Measurements from ENCODE around the gene MBNL2. TPM values are rescaled to one million over a fixed set of nuclear protein-coding genes. Genes with fewer than 3 reads are reported as not detected.

MBNL2 gene
- total RNA-seq, 1 experiment from 2014 or later, result 0.17 TPM

DNA sequence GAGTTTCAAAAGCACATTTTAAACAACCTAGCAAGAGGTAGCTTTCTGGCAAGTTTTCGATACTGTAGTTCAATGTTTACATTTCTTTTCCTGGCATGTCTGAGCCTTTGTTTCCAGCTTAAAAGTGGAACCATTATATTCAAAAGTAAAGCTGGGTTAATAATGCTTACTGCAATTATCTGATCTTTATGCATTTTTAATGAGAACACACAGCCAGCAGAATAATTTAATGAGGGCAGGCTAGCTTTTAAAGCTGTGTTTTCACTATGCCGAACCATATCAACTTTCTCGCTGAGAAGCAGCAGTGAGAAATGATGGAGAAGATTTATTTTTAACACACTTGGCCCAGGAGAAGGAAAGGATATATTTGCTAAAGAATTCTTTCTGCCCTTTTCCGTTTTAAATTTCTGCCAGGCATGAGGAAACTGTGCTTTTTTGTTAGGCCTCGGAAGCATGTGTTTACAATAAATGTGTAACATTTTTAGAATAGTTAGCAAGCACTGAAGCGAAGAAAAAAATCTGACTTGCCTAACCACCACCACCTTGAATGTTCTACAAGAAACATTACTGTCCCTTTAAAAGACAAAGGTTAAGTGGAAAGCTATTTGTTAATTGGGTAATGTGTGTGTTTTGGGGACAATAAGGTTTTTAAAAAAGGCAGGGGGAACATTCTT is 1.0 kb downstream of the MBNL2 start:
- Histone ChIP-seq H3K23ac (ENCODE audit: insufficient read length, low read depth, low read length) (no peak overlapping the region), H2BK15ac (ENCODE audit: low read depth, low read length) (no peak overlapping the region), H3K18ac (ENCODE audit: insufficient read length, low read depth, low read length) (no peak overlapping the region), H3K4ac (ENCODE audit: low read depth, low read length) (no peak overlapping the region), H3K79me2 (ENCODE audit: insufficient read depth, low read length) (no peaks in the 10 kb centered on the region), H2BK12ac (ENCODE audit: insufficient read length, low read depth, low read length) (no peak overlapping the region), H3K9ac (ENCODE audit: extremely low read depth, insufficient read length, low read length) (no peak overlapping the region), H3K9me3 (ENCODE audit: control insufficient read depth, low read depth, low read length) (no peaks in the 10 kb centered on the region), H3K4me1 (ENCODE audit: insufficient read depth, low read length) (peaks cover 2% of the 10 kb centered on the region; the same call in 1 of the 2 replicates), H4K8ac (replicated peaks; ENCODE audit: insufficient read length, low read depth, low read length) (no peak overlapping the region), H3K23me2 (ENCODE audit: insufficient read length, low read depth, low read length, poor library complexity, severe bottlenecking) (no peaks in the 10 kb centered on the region), H4K5ac (ENCODE audit: insufficient read length, low read depth, low read length) (no peak overlapping the region), H2BK120ac (ENCODE audit: low read depth, low read length, poor library complexity, severe bottlenecking) (no peak overlapping the region), H3K27me3 (ENCODE audit: insufficient read depth, low read length) (peaks cover 36% of the 10 kb centered on the region), H3K14ac (ENCODE audit: insufficient read depth, low read length) (no peak overlapping the region), H3T11ph (ENCODE audit: low read length) (no peak overlapping the region), H3K79me1 (ENCODE audit: insufficient read depth, low read depth, low read length, poor library complexity, severe bottlenecking) (no peaks in the 10 kb centered on the region), H3K56ac (ENCODE audit: insufficient read length, low read depth, low read length) (no peak overlapping the region), H2BK5ac (ENCODE audit: insufficient read length, low read length) (no peak overlapping the region), H2AK5ac (ENCODE audit: insufficient read length, low read length) (no peak overlapping the region), H4K20me1 (ENCODE audit: control insufficient read depth, insufficient read depth, insufficient read length) (no peaks in the 10 kb centered on the region), H2BK20ac (ENCODE audit: low read depth, low read length, poor library complexity, severe bottlenecking) (no peak overlapping the region), H3K27ac (ENCODE audit: insufficient read length, low read depth, low read length) (no peak overlapping the region), H4K91ac (ENCODE audit: insufficient read length, low read depth, low read length) (no peak overlapping the region), H3K4me2 (ENCODE audit: insufficient read depth, insufficient read length, low read length) (peak overlapping the region; percentile 9), H2AFZ (ENCODE audit: low read length) (no peak overlapping the region)
- Mint-ChIP-seq H3K27me3 (ENCODE audit: low read depth) (peaks cover 98% of the 10 kb centered on the region), H3K4me1 (peaks cover 26 to 36% of the 10 kb centered on the region in 2 experiments), H3K4me3 (peak overlapping the region in 1 of 2 experiments; percentile 61; a peak in 2 of 5 replicates), H3K27ac (peak overlapping the region in 1 of 3 experiments; percentile 11; a peak in 2 of 7 replicates), H3K36me3 (ENCODE audit: insufficient read depth in 1 of 3, low read depth in 3 of 3) (no peaks in the 10 kb centered on the region), H3K9me3 (no peaks in the 10 kb centered on the region; a peak in 1 of 5 replicates)
- TF ChIP-seq, protein P1, sequence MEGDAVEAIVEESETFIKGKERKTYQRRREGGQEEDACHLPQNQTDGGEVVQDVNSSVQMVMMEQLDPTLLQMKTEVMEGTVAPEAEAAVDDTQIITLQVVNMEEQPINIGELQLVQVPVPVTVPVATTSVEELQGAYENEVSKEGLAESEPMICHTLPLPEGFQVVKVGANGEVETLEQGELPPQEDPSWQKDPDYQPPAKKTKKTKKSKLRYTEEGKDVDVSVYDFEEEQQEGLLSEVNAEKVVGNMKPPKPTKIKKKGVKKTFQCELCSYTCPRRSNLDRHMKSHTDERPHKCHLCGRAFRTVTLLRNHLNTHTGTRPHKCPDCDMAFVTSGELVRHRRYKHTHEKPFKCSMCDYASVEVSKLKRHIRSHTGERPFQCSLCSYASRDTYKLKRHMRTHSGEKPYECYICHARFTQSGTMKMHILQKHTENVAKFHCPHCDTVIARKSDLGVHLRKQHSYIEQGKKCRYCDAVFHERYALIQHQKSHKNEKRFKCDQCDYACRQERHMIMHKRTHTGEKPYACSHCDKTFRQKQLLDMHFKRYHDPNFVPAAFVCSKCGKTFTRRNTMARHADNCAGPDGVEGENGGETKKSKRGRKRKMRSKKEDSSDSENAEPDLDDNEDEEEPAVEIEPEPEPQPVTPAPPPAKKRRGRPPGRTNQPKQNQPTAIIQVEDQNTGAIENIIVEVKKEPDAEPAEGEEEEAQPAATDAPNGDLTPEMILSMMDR (conservative IDR thresholded peaks at IDR 0.05), result no peak
- no peak for DNase-seq
- WGBS (ENCODE audit: extremely low coverage, insufficient read length, low lambda C conversion rate), result no CpG with 5 or more reads among the region's 6 CpGs

Measured in H9 (cell line).